HG03097 (cell line): ENCODE measurements around the gene SLC26A4.
"Not testable (repeated sequence)": the region's sequence is repeated elsewhere in the genome, so short reads cannot be mapped to it uniquely, and the experiment has no call there.

Experiments used
- ATAC-seq: cut with Tn5 transposase; IDR thresholded peaks from one replicate; pipeline ENCODE4 v1.9.1; 2021; ENCODE audit not compliant: unreplicated experiment, low FRiP score

The SLC26A4 gene

DNA sequence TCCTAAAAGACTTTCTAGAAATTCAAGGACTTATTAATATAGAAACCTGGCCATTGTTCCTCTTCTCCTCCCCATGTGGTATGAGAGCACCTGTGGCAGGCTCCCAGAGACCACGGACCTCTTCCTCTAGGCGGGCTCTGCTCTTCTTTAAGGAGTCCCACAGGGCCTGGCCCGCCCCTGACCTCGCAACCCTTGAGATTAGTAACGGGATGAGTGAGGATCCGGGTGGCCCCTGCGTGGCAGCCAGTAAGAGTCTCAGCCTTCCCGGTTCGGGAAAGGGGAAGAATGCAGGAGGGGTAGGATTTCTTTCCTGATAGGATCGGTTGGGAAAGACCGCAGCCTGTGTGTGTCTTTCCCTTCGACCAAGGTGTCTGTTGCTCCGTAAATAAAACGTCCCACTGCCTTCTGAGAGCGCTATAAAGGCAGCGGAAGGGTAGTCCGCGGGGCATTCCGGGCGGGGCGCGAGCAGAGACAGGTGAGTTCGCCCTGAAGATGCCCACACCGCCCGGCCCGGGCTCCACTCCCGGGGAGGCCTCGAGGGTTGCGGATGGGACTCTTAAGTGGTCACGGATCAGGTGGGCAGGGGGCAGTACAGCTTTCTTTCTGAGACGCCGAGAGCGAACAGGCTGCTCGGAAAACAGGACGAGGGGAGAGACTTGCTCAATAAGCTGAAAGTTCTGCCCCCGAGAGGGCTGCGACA is at the start of gene SLC26A4:
SLC26A4 (plus strand) TSS at position 448 of the 700 bp plus-strand sequence. CDS start 814 bp downstream, outside the sequence.
- no peak for ATAC-seq

DNA sequence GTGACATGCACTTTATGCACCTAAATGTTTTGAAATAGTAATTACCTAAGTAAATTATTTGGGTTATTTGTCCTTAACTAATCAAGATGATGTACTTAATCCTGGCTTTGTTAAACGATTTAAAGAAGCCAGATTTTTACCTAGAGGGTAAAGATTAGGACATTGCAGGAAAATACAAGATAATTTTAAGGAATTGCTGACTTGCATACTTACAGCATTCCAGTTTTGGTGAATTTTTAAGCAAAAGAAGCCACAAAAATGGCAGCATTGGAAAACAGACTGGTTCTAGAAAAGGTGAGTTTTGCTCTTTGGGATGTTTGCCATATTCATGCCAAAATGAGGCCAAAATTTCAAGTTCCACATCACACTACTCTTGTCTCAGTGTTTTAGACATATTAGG is 47.2 kb upstream of the SLC26A4 start:
- ATAC-seq, result no peak

DNA sequence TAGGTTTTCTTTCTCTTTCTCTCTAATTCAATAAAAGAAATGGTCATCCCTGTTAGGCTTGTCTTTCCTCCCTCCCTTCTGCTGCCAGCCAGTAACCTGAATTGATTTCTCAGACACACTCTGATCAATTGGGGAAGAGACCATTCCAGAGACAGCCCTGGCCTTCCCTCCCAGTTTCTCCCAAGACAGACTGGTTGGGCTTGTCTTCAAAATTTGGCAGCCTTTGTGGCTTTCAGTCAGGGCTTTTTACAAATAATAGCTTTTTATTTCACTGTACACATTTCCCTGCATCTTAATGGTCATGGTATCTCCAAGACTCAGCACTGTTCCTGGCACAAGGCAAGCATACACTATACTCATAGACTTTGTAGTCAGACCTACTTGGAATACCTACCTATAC is 46.7 kb upstream of the SLC26A4 start:
- no peak for ATAC-seq

DNA sequence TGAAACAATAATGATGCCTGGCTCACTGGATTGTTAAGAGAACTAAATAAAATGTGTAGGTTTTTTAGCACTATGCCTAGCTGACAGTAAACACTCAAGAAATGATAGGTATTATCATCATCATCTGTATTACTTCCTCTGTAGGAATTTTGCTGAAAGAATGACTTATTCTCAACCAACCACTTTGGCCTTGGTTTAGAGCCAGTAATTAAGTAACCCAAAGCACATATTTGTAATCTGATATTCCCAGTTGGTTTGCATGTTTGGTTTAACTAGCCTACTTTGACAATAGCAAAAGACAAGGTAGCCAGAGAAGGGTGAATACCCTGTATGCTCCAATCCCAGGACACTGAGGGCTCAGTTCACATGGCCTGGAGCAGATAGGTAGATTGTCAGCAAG is 46.2 kb upstream of the SLC26A4 start:
- ATAC-seq, result no peak

DNA sequence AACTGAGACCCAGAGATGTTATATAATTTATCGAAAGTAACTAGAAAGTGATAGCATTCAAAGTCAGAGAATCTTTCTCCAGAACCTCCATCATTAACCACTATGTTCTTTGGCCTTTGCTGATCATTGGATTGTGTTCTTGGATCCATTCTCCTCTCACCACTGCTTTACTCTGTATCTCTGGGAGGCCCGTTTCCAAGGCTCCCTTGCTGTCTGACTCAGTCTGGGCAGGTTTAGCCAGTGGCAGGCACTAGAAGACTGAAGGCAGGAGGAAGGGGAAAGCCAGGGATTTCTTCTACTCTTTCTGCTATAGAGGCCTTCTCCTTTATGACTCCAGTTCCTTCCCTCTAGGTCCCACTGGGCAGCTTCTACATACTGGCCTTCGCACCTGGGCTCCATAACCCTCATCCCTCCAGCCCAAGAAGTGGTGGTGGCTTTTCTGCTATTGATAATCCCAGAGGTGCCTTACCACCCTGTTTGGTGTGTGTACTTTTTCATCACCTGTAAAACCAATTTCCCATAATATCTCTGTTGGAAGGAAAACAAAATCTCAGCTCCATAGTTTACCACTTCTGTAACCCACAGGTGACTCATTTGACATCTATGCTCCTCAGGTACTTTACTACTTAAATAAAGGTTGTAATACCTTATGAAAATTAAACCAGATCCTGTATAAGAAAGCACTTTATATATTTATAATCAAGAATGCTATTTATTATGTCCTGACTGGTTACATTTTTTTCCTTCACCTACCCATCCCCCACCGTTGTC is 44.5 kb upstream of the SLC26A4 start:
- ATAC-seq, result no peak

DNA sequence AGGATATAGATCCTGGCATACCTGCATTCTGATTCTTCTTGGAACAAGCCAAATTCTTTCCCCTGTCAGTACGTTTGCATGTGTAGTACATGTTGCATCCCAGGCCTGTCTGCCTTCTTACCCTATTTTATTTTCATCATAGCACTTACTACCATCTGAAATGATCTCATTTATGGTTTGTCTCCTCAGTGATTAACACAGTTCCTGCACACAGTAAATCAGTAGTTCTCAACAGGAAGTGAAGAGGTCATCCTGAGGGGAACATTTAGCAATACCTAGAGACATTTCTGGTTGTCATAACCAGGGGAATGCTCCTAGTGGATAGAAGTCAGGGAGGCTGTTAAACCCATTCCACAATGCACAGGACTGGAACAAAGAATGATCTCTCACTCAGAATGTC is 38.2 kb upstream of the SLC26A4 start:
- peak; percentile 46 for ATAC-seq

DNA sequence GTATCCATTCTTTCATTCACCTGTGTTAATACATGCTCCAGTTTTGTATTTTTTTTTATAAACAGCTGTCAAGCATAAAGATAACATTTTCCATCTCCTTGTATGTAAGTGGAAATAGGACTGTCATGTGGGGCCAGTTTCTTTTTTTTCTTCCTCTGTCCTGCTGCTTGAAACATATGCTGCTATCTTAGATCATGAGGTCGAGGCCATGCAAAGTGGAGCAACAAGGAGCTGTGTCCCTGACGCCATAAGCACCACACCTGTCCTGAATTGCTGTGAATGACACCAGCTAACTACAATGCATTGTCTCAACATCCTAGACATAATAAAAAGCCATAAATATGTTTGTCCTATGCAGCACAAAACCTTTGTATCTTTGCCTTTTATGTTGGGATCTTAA is 37.7 kb upstream of the SLC26A4 start:
- no peak for ATAC-seq

DNA sequence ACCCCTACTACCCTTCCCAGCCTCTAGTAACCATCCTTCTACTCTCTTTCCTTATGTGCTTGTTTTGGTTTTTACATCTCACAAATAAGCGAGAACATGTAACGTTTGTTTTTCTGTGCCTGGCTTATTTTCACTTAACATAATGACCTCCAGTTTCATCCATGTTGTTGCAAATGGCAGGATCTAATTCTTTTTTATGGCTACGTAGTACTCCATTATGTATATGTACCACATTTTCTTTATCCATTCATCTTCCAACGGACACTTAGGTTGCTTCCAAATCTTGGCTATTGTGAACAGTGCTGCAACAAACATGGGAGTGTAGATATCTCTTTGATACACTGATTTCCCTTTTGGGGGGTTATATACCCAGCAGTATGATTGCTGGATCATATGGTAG is 33.6 kb upstream of the SLC26A4 start:
- no peak for ATAC-seq

DNA sequence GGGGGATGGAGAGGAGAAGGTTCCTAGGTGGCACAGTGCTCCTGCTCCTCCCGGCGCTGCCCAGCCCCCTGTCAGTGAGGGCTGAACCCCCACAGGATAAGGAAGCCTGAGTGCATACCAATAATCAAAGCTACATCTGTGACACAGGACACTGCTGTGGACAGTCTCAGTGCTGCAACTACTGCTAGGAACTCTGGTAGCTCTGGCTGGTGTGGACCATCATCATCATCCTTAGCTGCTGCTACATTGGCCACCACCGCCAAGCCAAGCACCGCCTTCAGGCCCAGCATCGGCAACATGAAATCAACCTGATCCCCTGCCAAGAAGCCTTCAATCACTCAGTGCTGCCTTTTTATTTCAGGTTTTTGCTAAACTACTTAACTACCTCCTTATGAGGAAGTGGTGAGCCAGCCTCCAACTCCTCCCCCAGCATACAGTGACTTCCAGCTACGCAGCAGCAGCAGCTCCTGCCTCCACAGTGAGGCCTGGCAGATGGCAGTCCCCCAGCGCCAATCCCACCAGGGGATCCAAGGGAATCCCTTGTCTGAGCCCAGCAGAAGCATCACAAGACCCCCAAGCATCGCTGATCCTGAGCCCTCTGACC is 32.1 kb upstream of the SLC26A4 start:
- ATAC-seq, result no peak

DNA sequence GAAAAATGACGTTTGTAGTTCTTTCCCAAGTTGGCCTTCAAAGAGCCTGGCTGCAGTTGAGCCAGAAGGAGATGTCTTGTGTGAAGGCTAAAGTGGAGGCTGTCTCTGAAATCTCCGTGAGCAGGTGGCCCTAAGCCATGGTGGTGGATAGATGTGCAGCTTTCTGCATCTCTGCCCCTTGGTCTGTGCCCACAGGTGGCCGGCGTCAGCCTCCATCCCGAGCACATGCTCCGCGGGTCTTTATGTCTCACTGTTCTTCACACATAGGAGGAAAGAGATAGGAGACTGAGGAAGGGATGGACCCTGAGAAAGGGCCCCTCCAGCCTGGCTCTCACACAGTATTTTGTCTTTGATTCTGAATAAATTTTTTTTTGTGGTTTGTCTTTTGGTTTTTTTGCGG is 30.3 kb upstream of the SLC26A4 start:
- ATAC-seq, result no peak

DNA sequence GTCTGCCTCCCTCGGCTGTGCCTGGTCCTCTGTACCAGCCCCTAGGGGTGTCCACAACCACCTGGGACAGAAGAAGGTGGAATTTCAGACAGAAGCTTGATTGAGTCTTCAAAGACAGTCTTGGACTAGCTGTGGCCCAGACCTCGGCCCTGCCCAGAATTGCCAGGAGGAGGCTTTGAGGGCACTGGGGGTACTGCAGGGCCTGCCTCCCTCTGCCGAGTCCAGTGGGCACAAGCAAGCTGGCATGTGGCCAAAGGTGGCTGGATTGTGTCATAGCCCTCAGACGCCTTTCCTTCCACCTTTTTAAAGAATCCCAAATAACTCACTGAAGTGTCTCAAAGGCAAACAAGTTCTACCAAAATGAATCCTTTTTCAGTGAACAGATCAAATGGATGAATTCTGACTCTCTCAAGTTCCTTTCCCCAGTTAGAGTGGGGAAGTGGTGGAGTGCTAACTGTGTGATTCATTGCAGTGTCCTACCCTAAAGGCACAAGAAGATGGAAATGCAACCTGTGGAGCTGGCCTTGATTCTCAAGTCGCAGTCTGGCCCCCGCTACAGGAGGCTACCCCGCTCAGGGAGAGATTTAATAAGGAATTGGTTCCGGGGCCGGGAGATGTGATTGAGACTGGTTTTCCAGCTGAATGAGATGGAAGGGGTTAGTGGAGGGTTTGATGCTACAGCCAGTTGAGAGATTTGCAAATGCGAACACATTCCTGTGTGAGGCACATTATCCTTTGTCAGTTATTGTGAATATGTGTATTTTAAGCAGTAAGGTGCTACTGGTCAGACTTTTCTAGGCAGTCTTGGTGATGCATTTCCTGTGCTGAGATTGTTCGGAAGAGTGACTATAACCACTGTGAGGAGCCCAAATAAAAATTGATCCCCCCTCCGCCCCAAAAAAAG is 28.8 kb upstream of the SLC26A4 start:
- ATAC-seq, result no peak

DNA sequence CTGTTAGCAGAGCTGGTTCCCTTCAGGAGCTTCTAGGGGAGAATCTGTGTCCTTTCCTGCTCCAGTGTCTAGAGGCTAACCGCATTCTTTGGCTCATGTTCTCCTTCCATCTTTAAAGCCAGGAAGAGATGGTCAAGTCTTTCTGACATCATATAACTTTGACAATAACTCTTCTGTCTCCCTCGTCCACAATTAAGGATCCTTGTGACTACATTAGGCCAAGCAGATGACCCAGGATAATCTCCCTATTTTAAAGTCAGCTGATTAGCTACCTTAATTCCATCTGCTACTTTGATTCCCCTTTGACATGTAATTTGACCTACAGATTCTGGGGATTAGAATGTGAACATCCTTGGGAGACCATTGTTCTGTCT is 28.1 kb upstream of the SLC26A4 start:
- ATAC-seq, result no peak

DNA sequence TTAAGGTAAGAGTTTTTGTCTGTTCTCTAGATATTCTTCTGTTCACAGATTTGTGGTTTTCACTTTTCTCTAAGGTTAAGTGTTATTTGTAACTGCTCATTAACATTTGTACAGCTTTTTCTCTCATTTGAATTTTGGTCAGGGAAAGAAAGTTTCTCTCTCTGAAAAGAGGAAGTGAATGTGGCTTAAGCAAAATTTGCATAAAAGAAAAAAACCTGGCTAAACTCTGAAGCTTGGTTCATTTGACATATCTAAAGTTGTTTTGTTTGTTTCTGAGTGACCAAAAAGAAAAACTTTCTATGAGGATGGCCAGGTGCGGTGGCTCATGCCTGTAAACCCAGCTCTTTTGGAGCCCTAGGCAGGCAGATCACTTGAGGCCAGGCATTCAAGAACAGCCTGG is 22.0 kb upstream of the SLC26A4 start:
- peak; percentile 84 for ATAC-seq

DNA sequence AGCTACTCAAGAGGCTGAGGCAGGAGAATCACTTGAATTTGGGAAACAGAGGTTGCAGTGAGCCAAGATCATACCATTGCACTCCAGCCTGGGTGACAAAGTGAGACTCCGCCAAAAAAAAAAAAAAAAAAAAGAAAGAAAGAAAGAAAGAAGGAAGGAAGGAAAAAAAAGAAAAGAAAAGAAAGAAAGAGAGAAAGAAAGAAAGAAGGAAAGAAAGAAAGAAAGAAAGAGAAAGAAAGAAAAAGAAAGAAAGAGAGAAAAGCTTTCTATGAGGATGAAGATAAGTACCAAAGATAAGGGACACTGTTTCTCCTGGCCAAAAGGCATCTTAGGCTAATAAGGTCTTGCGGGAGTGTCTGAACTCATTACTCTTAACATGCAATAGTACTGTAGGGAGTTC is 21.6 kb upstream of the SLC26A4 start:
- ATAC-seq, result not testable (repeated sequence)

DNA sequence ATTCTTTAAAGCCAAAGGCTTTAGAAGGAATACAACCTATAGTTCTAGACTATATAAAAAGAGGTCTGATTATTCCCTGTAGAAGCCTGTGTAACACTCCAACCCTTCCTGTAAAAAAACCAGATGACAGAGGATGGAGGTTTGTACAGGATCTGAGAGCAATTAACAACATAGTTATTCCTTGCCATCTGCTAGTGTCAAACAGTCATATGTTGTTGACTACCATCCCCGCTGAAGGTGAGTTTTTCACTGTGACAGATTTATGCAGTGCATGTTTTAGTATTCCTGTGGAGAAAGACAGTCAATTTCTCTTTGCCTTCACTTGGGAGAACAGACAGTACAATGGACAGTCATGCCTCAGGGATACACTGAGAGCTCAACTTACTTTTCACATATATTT is 19.0 kb upstream of the SLC26A4 start:
- no peak for ATAC-seq

DNA sequence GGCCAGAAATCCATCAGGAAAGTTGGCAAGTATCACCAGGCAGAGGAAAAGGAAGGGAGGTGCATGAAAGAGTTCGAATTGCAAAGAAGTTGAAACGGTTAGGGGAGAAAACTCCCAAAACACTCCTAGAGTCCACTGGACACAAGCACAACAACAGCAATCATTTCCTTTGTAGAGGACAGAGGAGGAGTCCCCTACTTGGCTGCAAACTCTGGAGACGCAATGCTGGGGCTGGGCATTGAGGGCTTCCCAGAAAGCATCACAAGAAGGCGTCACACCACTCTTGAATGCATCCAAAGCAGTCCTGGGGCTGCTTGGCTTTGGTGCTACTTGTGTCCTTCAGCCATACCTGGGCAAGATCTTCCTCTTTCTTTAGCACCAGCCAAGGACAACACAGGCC is 18.1 kb upstream of the SLC26A4 start:
- ATAC-seq, result no peak

DNA sequence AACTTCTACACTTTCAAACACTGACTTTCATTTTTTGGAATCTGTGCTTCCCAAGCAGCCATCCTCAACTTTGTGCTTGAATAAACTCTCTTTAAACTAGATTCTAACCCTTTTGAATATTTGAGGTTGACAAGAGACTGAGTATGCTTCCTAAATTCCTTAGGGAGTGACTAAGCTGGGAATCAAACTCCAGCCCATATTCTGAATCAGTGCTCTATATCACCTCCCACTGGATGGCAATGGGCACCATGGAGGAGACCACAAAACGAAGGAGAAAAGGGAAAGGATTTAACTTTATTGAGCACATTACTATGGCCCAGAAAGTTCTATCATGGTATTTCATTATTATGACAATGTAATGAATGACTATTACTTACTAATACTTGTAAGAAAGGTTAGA is 17.2 kb upstream of the SLC26A4 start:
- ATAC-seq, result no peak

DNA sequence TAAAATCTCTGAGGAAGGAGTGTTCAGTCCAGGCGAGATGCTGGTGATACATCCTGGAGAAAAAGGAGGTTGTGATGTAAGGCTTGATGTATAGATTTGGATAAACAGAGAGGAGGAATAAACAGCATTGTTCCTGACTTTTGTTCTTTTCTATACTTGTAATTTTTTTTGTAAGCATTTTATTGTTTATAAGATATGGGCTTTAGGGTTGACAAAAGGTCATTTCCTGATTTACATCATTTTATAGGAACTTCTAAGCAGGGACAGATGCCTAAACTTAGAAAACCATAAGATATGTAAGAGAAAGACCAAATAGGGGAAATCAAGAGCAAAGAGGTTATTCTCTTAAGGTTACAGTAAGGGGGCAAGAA is 16.7 kb upstream of the SLC26A4 start:
- ATAC-seq, result no peak

DNA sequence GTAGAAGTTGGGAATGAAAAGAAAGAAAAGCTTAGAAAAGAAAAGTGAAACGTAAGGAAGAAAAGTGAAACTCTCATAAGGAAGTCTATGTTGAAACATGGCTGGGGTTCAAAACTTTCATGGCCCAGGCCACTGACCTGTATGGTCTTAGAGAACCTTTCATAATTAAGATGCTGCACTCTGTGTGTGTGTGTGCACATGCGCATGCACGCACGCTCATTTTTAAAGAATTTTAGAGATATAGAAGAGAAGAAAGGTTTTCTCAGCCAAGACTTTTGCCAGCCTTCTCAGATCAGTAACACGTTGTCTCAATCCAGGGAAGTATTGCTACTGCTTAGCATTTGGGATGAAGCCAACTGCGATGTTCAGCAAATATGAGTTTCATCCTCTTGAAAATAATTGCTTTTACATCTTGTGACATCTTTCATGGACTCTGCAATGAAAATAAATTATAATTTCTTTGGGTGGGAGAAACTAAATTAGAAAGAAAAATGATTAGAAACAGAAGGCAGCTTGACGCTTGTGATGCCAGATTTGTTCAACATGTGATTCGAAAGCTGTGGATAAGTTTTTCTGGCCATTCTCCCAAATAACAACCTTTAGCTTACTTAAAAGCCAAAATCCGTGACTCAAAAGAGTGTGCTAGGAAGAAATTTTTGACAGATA is 16.2 kb upstream of the SLC26A4 start:
- ATAC-seq, result no peak

DNA sequence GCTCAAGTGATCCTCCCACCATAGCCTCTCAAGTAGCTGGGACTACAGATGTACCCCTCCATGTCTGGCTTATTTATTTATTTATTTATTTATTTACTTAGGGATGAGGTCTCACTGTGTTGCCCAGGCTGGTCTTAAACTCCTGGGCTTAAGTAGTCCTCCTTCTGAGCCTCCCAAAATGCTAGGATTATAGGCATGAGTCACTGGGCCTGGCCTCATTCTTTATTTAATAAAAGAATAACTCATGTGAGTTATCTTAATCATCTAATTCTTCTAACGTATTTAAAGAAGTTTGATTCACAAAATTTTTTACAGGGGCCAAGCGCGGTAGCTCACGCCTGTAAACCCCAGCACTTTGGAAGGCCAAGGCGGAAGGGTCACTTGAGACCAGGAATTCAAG is 8.0 kb upstream of the SLC26A4 start:
- no peak for ATAC-seq
